ENCODE measurements around the gene MAP7D3.
A peak's percentile ranks its signal among the peaks of the same experiment; 100 is the strongest.
"Not testable (repeated sequence)": the region's sequence is repeated elsewhere in the genome, so short reads cannot be mapped to it uniquely, and the experiment has no call there.

MAP7D3 gene, protein sequence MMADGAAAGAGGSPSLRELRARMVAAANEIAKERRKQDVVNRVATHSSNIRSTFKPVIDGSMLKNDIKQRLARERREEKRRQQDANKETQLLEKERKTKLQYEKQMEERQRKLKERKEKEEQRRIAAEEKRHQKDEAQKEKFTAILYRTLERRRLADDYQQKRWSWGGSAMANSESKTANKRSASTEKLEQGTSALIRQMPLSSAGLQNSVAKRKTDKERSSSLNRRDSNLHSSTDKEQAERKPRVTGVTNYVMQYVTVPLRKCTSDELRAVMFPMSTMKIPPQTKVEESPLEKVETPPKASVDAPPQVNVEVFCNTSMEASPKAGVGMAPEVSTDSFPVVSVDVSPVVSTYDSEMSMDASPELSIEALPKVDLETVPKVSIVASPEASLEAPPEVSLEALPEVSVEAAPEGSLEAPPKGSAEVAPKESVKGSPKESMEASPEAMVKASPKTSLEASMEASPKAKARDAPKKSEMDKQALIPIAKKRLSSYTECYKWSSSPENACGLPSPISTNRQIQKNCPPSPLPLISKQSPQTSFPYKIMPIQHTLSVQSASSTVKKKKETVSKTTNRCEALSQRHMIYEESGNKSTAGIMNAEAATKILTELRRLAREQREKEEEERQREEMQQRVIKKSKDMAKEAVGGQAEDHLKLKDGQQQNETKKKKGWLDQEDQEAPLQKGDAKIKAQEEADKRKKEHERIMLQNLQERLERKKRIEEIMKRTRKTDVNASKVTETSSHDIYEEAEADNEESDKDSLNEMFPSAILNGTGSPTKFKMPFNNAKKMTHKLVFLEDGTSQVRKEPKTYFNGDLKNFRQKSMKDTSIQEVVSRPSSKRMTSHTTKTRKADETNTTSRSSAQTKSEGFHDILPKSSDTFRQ

DNA sequence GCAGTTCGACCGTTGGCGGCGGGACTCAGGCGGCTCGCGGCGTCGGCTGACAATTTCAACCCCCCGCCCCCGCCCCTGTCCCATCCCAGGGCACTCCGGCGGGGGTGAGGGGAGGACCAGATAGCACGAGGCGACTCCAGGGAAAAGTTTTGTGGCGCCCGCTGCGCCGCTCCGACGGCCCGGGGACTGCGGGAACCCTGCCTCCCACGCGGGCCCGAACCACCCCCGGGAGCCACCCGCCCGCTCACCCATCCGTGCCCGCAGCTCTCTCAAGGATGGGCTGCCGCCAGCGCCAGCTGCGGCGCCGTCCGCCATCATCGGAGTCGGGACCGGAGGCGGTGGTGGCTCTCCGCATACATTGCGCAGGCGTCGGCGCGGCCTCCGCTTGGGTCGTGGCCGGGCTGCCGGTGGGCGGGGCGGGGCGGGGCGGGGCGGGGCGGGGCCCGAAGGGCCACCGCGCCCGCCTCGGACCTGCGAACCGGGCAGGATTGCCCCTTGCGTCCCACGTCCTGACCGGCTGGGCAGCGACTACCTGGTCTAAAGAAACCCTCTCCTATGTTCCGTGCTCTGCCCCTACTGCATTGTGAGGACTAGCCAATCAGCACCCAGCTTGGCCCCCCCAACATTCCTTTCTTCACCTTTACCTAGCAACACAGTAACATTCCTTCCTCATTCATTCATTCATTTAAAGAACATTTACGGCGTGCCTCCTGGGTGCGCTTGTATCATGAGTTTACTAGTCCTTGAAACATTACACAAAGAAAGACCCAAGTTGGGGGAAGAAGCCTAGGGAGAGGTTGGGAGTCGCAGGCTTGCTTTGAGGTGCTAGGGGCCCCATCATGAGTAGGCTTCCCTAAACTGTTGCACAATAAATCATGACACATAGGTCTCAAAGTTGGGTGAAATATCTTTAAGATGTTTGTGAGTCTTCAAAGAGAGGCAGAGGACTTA, at the start of gene MAP7D3:
MAP7D3 (minus strand) TSS at position 360 of the 951 bp plus-strand sequence; CDS start at position 318, 42 bp downstream.
- DNase-seq = peak; percentile 67

DNA sequence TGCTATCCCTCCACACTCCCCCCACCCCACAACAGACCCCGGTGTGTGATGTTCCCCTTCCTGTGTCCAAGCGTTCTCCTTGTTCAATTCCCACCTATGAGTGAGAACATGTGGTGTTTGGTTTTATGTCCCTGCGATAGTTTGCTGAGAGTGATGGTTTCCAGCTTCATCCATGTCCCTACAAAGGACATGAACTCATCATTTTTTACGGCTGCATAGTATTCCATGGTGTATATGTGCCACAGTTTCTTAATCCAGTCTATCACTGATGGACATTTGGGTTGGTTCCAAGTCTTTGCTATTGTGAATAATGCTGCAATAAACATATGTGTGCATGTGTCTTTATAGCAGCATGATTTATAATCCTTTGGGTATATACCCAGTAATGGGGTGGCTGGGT, 49.5 kb upstream of the MAP7D3 start, which contains the start of gene ADGRG4:
ADGRG4 (plus strand) TSS at position 243 of the 400 bp plus-strand sequence. CDS start 7,815 bp downstream, outside the sequence.
- DNase-seq = not testable (repeated sequence)

- no peak for DNase-seq
These were observed 44.2 kb upstream of the MAP7D3 start for GRCh38 chrX:136295380-136295779.

GRCh38 chrX:136292656-136293055, 41.5 kb upstream of the MAP7D3 start:
- no peak for DNase-seq

GRCh38 chrX:136291824-136292223, 40.6 kb upstream of the MAP7D3 start:
- no peak for DNase-seq

- not testable (repeated sequence) for DNase-seq
These were observed 35.2 kb upstream of the MAP7D3 start for GRCh38 chrX:136286375-136286774.

DNA sequence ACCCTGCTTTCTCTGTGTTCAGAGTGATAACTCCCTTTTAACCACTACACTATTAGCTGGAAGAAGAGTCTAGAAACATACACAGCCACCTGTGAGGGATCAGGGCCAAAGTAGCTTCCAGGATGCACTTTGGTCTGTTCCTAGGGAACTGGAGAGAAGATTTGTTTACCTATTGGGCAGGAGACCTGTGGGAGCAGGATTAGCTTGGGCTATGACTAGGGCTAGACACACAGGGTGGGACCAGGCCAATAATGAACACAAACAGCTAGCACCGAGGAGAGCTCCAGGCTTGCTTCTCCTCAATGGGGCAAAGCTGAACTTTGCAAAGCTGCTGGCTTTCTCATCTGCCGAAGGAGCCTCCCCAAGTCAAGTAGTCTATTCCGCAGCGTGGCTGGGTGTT, 24.4 kb upstream of the MAP7D3 start:
- DNase-seq = no peak

- no peak for DNase-seq
These were observed 22.8 kb upstream of the MAP7D3 start for GRCh38 chrX:136273986-136274385.

DNA sequence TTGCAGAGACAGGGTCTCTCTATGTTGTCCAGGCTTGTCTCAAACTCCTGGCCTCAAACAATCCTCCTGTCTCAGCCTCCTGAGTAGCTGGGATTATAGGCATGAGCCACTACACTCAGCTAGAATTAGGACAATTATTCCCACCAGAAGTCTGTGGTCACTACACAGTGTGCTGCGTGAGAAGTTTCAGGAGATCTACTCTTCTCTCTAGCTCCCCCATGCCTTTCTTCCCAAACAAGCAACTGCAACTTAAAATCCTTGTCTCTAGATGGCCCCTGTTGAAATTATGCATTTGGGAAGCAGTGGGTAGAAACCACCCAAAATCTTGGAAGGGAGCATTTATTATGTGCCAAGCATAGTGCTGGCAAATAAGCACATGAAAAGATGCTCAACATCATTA, 21.1 kb upstream of the MAP7D3 start:
- DNase-seq = no peak

GRCh38 chrX:136271300-136271699, 20.1 kb upstream of the MAP7D3 start:
- DNase-seq = no peak

- no peak for DNase-seq
These were observed 18.7 kb upstream of the MAP7D3 start for GRCh38 chrX:136269921-136270320.

- DNase-seq = no peak
These were observed 17.1 kb upstream of the MAP7D3 start for GRCh38 chrX:136268051-136269048.

- no peak for DNase-seq
These were observed 15.6 kb upstream of the MAP7D3 start for GRCh38 chrX:136266828-136267227.

DNA sequence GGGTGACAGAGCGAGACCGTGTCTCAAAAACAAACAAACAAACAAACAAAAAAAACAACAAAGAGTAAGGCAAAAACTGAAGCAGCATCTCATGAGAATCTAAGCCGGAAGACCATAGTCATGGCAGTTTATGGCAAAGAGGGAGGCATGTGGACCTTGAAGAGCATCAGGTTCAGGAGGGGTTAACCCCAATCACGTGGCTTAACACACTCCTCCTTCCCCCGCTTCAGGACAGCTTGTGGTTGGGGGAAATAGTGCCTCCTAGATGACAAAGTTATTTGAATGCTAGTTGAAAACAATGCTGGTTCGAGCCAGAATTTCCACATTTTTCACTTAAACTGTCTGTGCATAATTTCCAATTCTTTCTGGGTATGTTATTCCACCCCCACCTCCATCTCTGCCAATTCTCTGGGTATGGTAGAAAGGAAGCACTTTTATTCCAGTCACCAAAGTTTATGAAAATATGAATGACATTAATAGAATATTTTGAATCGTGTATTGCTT, 11.7 kb upstream of the MAP7D3 start:
- DNase-seq = no peak

DNA sequence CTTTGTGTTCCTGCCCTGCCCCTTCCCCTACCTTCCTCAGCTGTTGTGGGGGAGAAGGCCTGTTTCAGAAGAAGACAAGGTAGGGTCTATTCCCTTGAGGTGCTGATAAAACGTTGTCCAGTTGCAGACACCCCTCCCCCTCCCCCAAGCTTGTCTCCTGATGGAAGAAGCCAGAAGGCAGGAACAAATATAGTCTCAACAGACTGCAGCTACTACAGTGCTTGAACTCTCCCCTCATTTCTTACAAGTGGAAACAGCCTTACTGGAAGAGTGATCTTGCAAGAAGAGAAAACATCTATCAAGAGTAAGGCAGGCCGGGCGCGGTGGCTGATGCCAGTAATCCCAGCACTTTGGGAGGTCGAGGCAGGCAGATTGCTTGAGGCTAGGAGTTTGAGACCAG, 11.0 kb upstream of the MAP7D3 start:
- no peak for DNase-seq

- DNase-seq = no peak
These were observed 10.1 kb upstream of the MAP7D3 start for GRCh38 chrX:136261321-136261720.

DNA sequence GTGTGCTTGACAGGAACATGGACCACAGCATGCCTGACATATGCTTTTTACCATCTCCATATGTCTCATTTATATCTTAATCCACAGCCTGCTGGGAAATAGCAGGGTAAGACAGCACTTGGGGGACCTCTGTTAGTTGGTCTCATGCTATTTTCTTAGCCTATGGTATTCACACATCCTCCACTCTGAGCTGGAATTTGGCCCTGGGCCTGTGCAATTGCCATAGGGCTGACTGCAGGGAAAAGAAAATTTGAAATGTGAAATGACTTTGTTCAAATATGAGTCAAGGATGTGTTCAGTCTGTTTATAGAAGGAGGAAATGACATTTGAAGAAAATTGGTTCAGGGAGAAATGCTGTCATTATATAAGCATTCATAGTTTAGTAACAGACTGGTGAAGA, 9.6 kb upstream of the MAP7D3 start:
- peak; percentile 45 for DNase-seq

- DNase-seq = no peak
These were observed 8.3 kb upstream of the MAP7D3 start for GRCh38 chrX:136259543-136259942.

- DNase-seq = no peak
These were observed 7.8 kb upstream of the MAP7D3 start for GRCh38 chrX:136258951-136259350.

- DNase-seq = peak; percentile 29
These were observed 4.8 kb upstream of the MAP7D3 start for GRCh38 chrX:136256026-136256425.

GRCh38 chrX:136255541-136255940, 4.3 kb upstream of the MAP7D3 start:
- no peak for DNase-seq

Data from right hindlimb (tissue), 1 donor.